Hair follicular keratinocyte (primary cell): ENCODE measurements around the gene SERINC5. TPM values are rescaled to one million over a fixed set of nuclear protein-coding genes. Genes with fewer than 3 reads are reported as not detected.

Experiments used
- total RNA-seq: library from RNA; depleted of rRNA; stranded (reverse); fragments of >200 nt; gene quantifications from 2 replicates; pipeline ENCODE4 v1.2.3, GENCODE V29; 2015

SERINC5 gene
- 16.3 and 21.3 TPM in 2 replicates for total RNA-seq

DNA sequence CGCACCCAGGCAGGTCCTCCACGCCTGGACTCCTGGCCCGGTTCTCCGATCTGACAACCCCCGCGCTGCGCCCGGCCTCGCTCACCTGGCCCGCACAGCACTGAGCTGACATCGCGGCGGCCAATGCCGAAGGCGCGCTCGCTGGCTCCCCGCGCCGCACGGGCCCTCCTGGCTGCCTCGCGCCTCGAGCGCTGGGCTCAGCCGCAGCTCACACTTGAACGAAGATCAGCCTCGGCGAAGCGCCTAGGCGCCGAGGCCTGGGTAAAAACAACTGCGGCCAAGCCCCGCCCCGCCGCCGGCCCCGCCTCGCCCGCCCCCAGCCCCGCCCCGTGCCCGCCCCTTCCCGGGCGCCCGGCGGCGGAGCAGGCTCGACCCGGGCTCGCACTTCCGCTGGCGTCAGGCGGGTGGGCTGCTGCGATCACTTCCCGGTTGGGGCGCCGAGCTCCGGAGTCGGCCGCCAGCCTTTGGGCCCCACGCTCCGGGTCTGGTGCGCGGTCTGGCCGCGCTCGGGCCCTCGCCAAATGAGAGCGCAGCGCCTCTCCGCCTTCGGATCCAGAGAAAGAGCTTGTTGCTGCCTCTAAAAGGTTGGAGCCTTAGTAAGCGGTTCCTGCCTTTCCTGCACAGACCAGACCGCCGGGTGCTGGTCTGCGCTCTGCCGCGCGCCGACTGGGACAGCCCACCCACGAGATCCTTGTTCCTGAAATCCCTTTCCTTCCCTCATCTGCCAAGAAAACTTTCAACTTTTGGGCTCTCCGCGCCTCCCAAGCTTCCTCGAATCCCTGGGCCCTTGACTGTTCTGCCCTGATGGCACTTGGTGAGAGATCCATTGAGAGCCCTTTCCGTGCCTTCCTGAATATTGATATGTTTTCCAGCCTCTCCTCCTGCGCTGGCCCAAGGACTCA is at the start of gene SERINC5:
Gene SERINC5, minus strand, starts transcription at position 238 of the 902 bp plus-strand sequence. Its CDS starts 126 bp downstream, at position 112.

Other genes with a start within 250 kb of the SERINC5 start
- gene THBS4, start 220.7 kb downstream of the SERINC5 start, total RNA-seq: 1.7 and 2.3 TPM in 2 replicates
- gene SPZ1, start 64.0 kb upstream of the SERINC5 start, total RNA-seq: not detected in 2 replicates
- 11.7 and 13.1 TPM in 2 replicates for gene ZFYVE16, start 152.0 kb upstream of the SERINC5 start, total RNA-seq
- gene FAM151B, start 232.1 kb upstream of the SERINC5 start, total RNA-seq: 0.19 and 1.2 TPM in 2 replicates